Measurements from ENCODE around the gene RAB3GAP2. TPM values are rescaled to one million over a fixed set of nuclear protein-coding genes. Genes with fewer than 3 reads are reported as not detected.
A peak's percentile ranks its signal among the peaks of the same experiment; 100 is the strongest.
"Not testable (repeated sequence)": the region's sequence is repeated elsewhere in the genome, so short reads cannot be mapped to it uniquely, and the experiment has no call there.

The RAB3GAP2 gene
- polyA plus RNA-seq (ENCODE audit: insufficient read depth in 1 of 5, insufficient read length in 5 of 5, low replicate concordance in 1 of 5): 10 to 100 TPM; 24.0 to 46.5 (median 40.8) TPM
- long read RNA-seq, donor 1, partial matches to known transcripts: 0 of 1 reads
- long read RNA-seq, donor 1, other reads (novel, unspliced or antisense): 0 of 1 reads
- long read RNA-seq, donor 2: 0 reads
- long read RNA-seq, donor 3, partial matches to known transcripts: 0 of 3 reads
- long read RNA-seq, donor 3, other reads (novel, unspliced or antisense): 0 of 3 reads
- long read RNA-seq, donor 4, partial matches to known transcripts: 0 of 3 reads
- long read RNA-seq, donor 4, other reads (novel, unspliced or antisense): 0 of 3 reads
- long read RNA-seq, donor 5, partial matches to known transcripts: 5 of 7 reads
- long read RNA-seq, donor 5, other reads (novel, unspliced or antisense): 0 of 7 reads
- long read RNA-seq, donor 6, partial matches to known transcripts: 5 of 6 reads
- long read RNA-seq, donor 6, other reads (novel, unspliced or antisense): 0 of 6 reads
- long read RNA-seq, donor 7, partial matches to known transcripts: 0 of 1 reads
- long read RNA-seq, donor 7, other reads (novel, unspliced or antisense): 0 of 1 reads
- long read RNA-seq, donor 8, partial matches to known transcripts: 0 of 1 reads
- long read RNA-seq, donor 8, other reads (novel, unspliced or antisense): 0 of 1 reads

GRCh38 chr1:220272047-220272840 lies at the start of gene RAB3GAP2:
Gene RAB3GAP2 (minus strand): TSS chr1:220272453. CDS start chr1:220272337, 116 bp downstream.
- peak; percentile 95 for DNase-seq

- DNase-seq: no peak
Measured at GRCh38 chr1:220321758-220322157, 49.5 kb upstream of the RAB3GAP2 start.

GRCh38 chr1:220320709-220321108 lies 48.5 kb upstream of the RAB3GAP2 start:
- no peak for DNase-seq

GRCh38 chr1:220318673-220319072 lies 46.4 kb upstream of the RAB3GAP2 start:
- DNase-seq: no peak

GRCh38 chr1:220317161-220317560 lies 44.9 kb upstream of the RAB3GAP2 start:
- DNase-seq: no peak

GRCh38 chr1:220316305-220316704 lies 44.1 kb upstream of the RAB3GAP2 start:
- no peak for DNase-seq

- DNase-seq: no peak
Measured at GRCh38 chr1:220315070-220315839, 43.0 kb upstream of the RAB3GAP2 start.

- DNase-seq: no peak
Measured at GRCh38 chr1:220313576-220313975, 41.3 kb upstream of the RAB3GAP2 start.

- DNase-seq: not testable (repeated sequence)
Measured at GRCh38 chr1:220310147-220310546, 37.9 kb upstream of the RAB3GAP2 start.

- no peak for DNase-seq
Measured at GRCh38 chr1:220307607-220308006, 35.4 kb upstream of the RAB3GAP2 start.

- no peak for DNase-seq
Measured at GRCh38 chr1:220306339-220306738, 34.1 kb upstream of the RAB3GAP2 start.

- DNase-seq: no peak
Measured at GRCh38 chr1:220303871-220304270, 31.6 kb upstream of the RAB3GAP2 start.

- no peak for DNase-seq
Measured at GRCh38 chr1:220301630-220302029, 29.4 kb upstream of the RAB3GAP2 start.

- DNase-seq: peak; percentile 53 to 61
Measured at GRCh38 chr1:220300442-220301121, 28.3 kb upstream of the RAB3GAP2 start.

GRCh38 chr1:220299337-220299736 lies 27.1 kb upstream of the RAB3GAP2 start:
- no peak for DNase-seq

GRCh38 chr1:220298470-220299205 lies 26.4 kb upstream of the RAB3GAP2 start:
- no peak for DNase-seq

- no peak for DNase-seq
Measured at GRCh38 chr1:220296981-220297380, 24.7 kb upstream of the RAB3GAP2 start.

- no peak for DNase-seq
Measured at GRCh38 chr1:220294846-220295301, 22.6 kb upstream of the RAB3GAP2 start.

- DNase-seq: no peak
Measured at GRCh38 chr1:220291580-220291979, 19.3 kb upstream of the RAB3GAP2 start.

All from right lung (tissue), 10 donors.